NCI-H2029 (cell line): ENCODE data around the gene MMP15.

Source experiments
- DNase-seq: peaks from one replicate; lab custom pipeline; 2025; lab: John Stamatoyannopoulos, UW

MMP15 gene

GRCh38 chr16:58035356-58036170, 10.0 kb downstream of the MMP15 start:
- no peak for DNase-seq

- DNase-seq = no peak
Measured at GRCh38 chr16:58036943-58037342, 11.4 kb downstream of the MMP15 start.

- no peak for DNase-seq
Measured at GRCh38 chr16:58037365-58038057, 12.0 kb downstream of the MMP15 start.

- DNase-seq = no peak
Measured at GRCh38 chr16:58038219-58038641, 12.7 kb downstream of the MMP15 start.

- no peak for DNase-seq
Measured at GRCh38 chr16:58039829-58040495, 14.4 kb downstream of the MMP15 start.

GRCh38 chr16:58040496-58040846, 14.9 kb downstream of the MMP15 start:
- no peak for DNase-seq

- no peak for DNase-seq
Measured at GRCh38 chr16:58040945-58041627, 15.5 kb downstream of the MMP15 start.

- no peak for DNase-seq
Measured at GRCh38 chr16:58041628-58041955, 16.0 kb downstream of the MMP15 start.

- DNase-seq = no peak
Measured at GRCh38 chr16:58042001-58042885, 16.7 kb downstream of the MMP15 start.

- no peak for DNase-seq
Measured at GRCh38 chr16:58042886-58043515, 17.4 kb downstream of the MMP15 start.

GRCh38 chr16:58043571-58044155, 18.1 kb downstream of the MMP15 start:
- no peak for DNase-seq

- DNase-seq = no peak
Measured at GRCh38 chr16:58044266-58045019, 18.9 kb downstream of the MMP15 start.

- no peak for DNase-seq
Measured at GRCh38 chr16:58045096-58045495, 19.5 kb downstream of the MMP15 start.

- no peak for DNase-seq
Measured at GRCh38 chr16:58046054-58046881, 20.7 kb downstream of the MMP15 start.

GRCh38 chr16:58046936-58047335, 21.4 kb downstream of the MMP15 start:
- no peak for DNase-seq

GRCh38 chr16:58047557-58048348, 22.2 kb downstream of the MMP15 start:
- no peak for DNase-seq

- no peak for DNase-seq
Measured at GRCh38 chr16:58048494-58049231, 23.1 kb downstream of the MMP15 start.
